ENCODE data around the gene TMEM30A. TPM values are rescaled to one million over a fixed set of nuclear protein-coding genes. Genes with fewer than 3 reads are reported as not detected.

Gene TMEM30A
- total RNA-seq, 1 experiment from 2014 or later: 65.2 TPM

- no peak overlapping the region for H3K14ac ChIP-seq (ENCODE audit: insufficient read depth, low read length)
- no CpG with 5 or more reads among the region's 1 CpG for WGBS (ENCODE audit: extremely low coverage, insufficient read length, low lambda C conversion rate)
- peaks cover 0 to 4% (median 2%) of the 10 kb centered on the region in 3 experiments; a peak in 2 of 7 replicates for H3K36me3 Mint-ChIP-seq (ENCODE audit: insufficient read depth in 1 of 3, low read depth in 3 of 3)
These were observed 7.2 kb upstream of the TMEM30A start for GRCh38 chr6:75291744-75292143.

More at GRCh38 chr6:75291744-75292143, 7.2 kb upstream of the TMEM30A start:
- no peak overlapping the region for H3K4me3 Mint-ChIP-seq
- no peak overlapping the region for H3K23ac ChIP-seq (ENCODE audit: insufficient read length, low read depth, low read length)
- no peak overlapping the region for H4K8ac ChIP-seq (replicated peaks; ENCODE audit: insufficient read length, low read depth, low read length)
- no peak overlapping the region for H3K4me2 ChIP-seq (ENCODE audit: insufficient read depth, insufficient read length, low read length)
- no peak overlapping the region for H2AFZ ChIP-seq (ENCODE audit: low read length)
- no peak overlapping the region for H4K5ac ChIP-seq (ENCODE audit: insufficient read length, low read depth, low read length)
- H3K27ac Mint-ChIP-seq: peak overlapping the region in 1 of 3 experiments; percentile 94; a peak in 2 of 7 replicates
- no peak for DNase-seq
- no peaks in the 10 kb centered on the region for H3K27me3 ChIP-seq (ENCODE audit: insufficient read depth, low read length)
- H3K4me1 ChIP-seq (ENCODE audit: insufficient read depth, low read length): peaks cover 2% of the 10 kb centered on the region; the same call in 1 of the 2 replicates
- no peak overlapping the region for H2AK5ac ChIP-seq (ENCODE audit: insufficient read length, low read length)
- no peak for TF ChIP-seq CTCF (conservative IDR thresholded peaks at IDR 0.05)
- H4K20me1 ChIP-seq (ENCODE audit: control insufficient read depth, insufficient read depth, insufficient read length): no peaks in the 10 kb centered on the region
- no peak overlapping the region for H2BK5ac ChIP-seq (ENCODE audit: insufficient read length, low read length)
- no peak overlapping the region for H3K18ac ChIP-seq (ENCODE audit: insufficient read length, low read depth, low read length)
- H3K4ac ChIP-seq (ENCODE audit: low read depth, low read length): no peak overlapping the region
- peaks cover 23 to 30% of the 10 kb centered on the region in 2 experiments for H3K4me1 Mint-ChIP-seq
- no peaks in the 10 kb centered on the region for H3K79me2 ChIP-seq (ENCODE audit: insufficient read depth, low read length)
- no peaks in the 10 kb centered on the region for H3K9me3 Mint-ChIP-seq
- H3K56ac ChIP-seq (ENCODE audit: insufficient read length, low read depth, low read length): no peak overlapping the region
- H3T11ph ChIP-seq (ENCODE audit: low read length): no peak overlapping the region
- H2BK12ac ChIP-seq (ENCODE audit: insufficient read length, low read depth, low read length): no peak overlapping the region
- no peaks in the 10 kb centered on the region for H3K9me3 ChIP-seq (ENCODE audit: control insufficient read depth, low read depth, low read length)
- H4K91ac ChIP-seq (ENCODE audit: insufficient read length, low read depth, low read length): no peak overlapping the region
- H3K9ac ChIP-seq (ENCODE audit: extremely low read depth, insufficient read length, low read length): no peak overlapping the region
- no peak overlapping the region for H3K27ac ChIP-seq (ENCODE audit: insufficient read length, low read depth, low read length)
- no peaks in the 10 kb centered on the region for H3K79me1 ChIP-seq (ENCODE audit: insufficient read depth, low read depth, low read length, poor library complexity, severe bottlenecking)
- H3K23me2 ChIP-seq (ENCODE audit: insufficient read length, low read depth, low read length, poor library complexity, severe bottlenecking): no peaks in the 10 kb centered on the region
- H2BK120ac ChIP-seq (ENCODE audit: low read depth, low read length, poor library complexity, severe bottlenecking): no peak overlapping the region
- no peak overlapping the region for H2BK20ac ChIP-seq (ENCODE audit: low read depth, low read length, poor library complexity, severe bottlenecking)
- no peaks in the 10 kb centered on the region for H3K27me3 Mint-ChIP-seq (ENCODE audit: low read depth)
- H2BK15ac ChIP-seq (ENCODE audit: low read depth, low read length): no peak overlapping the region
